ENCODE results near the gene VARS2.
"Not testable (repeated sequence)": the region's sequence is repeated elsewhere in the genome, so short reads cannot be mapped to it uniquely, and the experiment has no call there.

Gene VARS2

DNA sequence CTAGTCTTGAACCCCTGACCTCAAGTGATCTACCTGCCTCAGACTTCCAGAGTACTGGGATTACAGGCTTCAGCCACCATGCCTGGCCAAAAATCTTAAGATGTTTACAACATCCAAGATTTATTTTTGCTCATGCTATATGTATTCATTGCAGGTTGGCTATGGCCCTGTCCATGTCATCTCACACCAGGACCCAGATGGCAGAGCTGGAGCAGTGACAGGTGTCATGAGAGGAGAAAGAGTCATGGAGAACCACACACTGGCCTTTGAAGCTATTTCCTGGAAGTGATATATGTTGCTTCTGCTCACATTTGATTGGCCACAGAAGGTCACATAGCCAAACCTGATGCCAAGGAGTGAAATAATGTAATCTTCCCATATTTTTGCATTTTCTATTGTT, 43.5 kb upstream of the VARS2 start:
- Histone ChIP-seq H4K20me1 (ENCODE audit: insufficient read depth, low read length, poor library complexity, severe bottlenecking) (no peaks in the 10 kb centered on the region), H3K9me3 (ENCODE audit: insufficient read depth, low read depth, low read length) (peaks cover 9% of the 10 kb centered on the region; the same call in 1 of the 2 replicates), H3K4me3 (ENCODE audit: low read length, poor library complexity, severe bottlenecking) (no peak overlapping the region), H2AFZ (ENCODE audit: low read length) (no peak overlapping the region), H3F3A (ENCODE audit: low read depth) (no peaks in the 10 kb centered on the region), H3K9me2 (replicated peaks; ENCODE audit: low read depth, low read length) (no peaks in the 10 kb centered on the region), H3K79me2 (ENCODE audit: insufficient read depth, low read length) (no peaks in the 10 kb centered on the region), H3K9ac (ENCODE audit: low read depth, low read length, poor library complexity, severe bottlenecking) (no peak overlapping the region), H3K36me3 (ENCODE audit: insufficient read depth, low read length) (no peaks in the 10 kb centered on the region), H3K4me2 (ENCODE audit: low read depth, low read length, poor library complexity, severe bottlenecking) (no peak overlapping the region), H3K27me3 (ENCODE audit: insufficient read depth, low read length, poor library complexity, severe bottlenecking) (no peaks in the 10 kb centered on the region), H3K4me1 (ENCODE audit: insufficient read depth, low read length, poor library complexity, severe bottlenecking) (no peaks in the 10 kb centered on the region)
- TF ChIP-seq EZH2phosphoT487 (IDR thresholded peaks at IDR 0.05; ENCODE audit: borderline replicate concordance): no peak
- TF ChIP-seq, protein P1, sequence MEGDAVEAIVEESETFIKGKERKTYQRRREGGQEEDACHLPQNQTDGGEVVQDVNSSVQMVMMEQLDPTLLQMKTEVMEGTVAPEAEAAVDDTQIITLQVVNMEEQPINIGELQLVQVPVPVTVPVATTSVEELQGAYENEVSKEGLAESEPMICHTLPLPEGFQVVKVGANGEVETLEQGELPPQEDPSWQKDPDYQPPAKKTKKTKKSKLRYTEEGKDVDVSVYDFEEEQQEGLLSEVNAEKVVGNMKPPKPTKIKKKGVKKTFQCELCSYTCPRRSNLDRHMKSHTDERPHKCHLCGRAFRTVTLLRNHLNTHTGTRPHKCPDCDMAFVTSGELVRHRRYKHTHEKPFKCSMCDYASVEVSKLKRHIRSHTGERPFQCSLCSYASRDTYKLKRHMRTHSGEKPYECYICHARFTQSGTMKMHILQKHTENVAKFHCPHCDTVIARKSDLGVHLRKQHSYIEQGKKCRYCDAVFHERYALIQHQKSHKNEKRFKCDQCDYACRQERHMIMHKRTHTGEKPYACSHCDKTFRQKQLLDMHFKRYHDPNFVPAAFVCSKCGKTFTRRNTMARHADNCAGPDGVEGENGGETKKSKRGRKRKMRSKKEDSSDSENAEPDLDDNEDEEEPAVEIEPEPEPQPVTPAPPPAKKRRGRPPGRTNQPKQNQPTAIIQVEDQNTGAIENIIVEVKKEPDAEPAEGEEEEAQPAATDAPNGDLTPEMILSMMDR (conservative IDR thresholded peaks at IDR 0.05; ENCODE audit: low read length): no peak

DNA sequence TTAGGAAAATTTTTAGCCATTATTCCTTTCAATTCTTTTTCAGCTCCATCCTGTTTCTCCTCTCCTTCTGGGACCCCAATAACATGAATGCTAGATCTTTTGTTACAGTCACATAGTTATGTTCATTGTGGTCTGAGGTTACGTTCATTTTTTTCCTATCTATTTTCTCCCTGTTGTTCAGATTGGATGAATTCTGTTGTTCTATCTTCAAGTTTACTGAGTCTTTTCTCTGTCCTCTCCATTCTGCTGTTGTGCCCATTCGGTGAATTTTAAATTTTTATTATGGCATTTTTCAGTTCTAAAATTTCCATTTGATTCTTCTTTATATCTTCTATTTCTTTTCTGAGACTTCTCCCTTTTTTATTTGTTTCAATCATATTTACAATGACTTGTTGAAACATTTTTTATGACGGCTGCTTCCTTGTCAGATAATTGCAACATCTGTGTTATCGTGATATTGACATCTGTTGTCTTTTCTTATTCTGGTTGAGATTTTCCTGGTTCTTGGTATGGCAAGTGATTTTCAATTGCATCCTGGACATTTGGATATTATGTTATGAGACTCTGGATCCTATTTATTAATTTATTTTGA, 42.4 kb upstream of the VARS2 start:
- H3K79me2 ChIP-seq (ENCODE audit: insufficient read depth, low read length): no peaks in the 10 kb centered on the region
- H3K9me3 ChIP-seq (ENCODE audit: insufficient read depth, low read depth, low read length): peaks cover 9% of the 10 kb centered on the region; the same call in 1 of the 2 replicates
- H3K4me3 ChIP-seq (ENCODE audit: low read length, poor library complexity, severe bottlenecking): no peak overlapping the region
- H3K36me3 ChIP-seq (ENCODE audit: insufficient read depth, low read length): no peaks in the 10 kb centered on the region
- no peak overlapping the region for H2AFZ ChIP-seq (ENCODE audit: low read length)
- no peaks in the 10 kb centered on the region for H3K27me3 ChIP-seq (ENCODE audit: insufficient read depth, low read length, poor library complexity, severe bottlenecking)
- no peaks in the 10 kb centered on the region for H3K4me1 ChIP-seq (ENCODE audit: insufficient read depth, low read length, poor library complexity, severe bottlenecking)
- H3F3A ChIP-seq (ENCODE audit: low read depth): no peaks in the 10 kb centered on the region
- H3K4me2 ChIP-seq (ENCODE audit: low read depth, low read length, poor library complexity, severe bottlenecking): no peak overlapping the region
- no peak overlapping the region for H3K9ac ChIP-seq (ENCODE audit: low read depth, low read length, poor library complexity, severe bottlenecking)
- H3K9me2 ChIP-seq (replicated peaks; ENCODE audit: low read depth, low read length): no peaks in the 10 kb centered on the region
- H4K20me1 ChIP-seq (ENCODE audit: insufficient read depth, low read length, poor library complexity, severe bottlenecking): no peaks in the 10 kb centered on the region
- TF ChIP-seq, protein P1 (conservative IDR thresholded peaks at IDR 0.05; ENCODE audit: low read length): no peak
- TF ChIP-seq EZH2phosphoT487 (IDR thresholded peaks at IDR 0.05; ENCODE audit: borderline replicate concordance): no peak

DNA sequence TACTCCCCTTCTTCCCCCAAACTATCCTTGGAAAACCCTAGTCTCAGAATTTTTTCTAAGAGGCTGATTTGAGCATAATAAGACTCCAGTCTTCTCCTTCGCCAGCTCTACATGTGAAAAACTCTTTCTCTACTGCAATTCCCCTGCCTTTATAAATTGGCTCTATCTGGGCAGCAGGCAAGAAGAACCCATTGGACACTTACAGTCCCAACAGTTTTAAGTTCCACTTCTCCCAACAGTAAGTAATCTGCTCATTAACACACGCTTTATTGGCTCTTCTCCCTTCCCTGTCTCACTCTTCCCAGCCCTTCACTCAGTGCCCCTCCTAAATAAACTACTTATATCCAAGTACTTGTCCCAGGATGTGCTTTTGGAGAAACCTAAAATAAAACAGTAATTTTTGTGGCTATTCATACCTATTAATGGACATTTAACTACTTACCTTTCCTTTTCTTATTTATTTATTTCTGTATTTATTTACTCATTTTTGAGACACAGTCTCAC, 40.8 kb upstream of the VARS2 start:
- H3K9me3 ChIP-seq (ENCODE audit: insufficient read depth, low read depth, low read length): peaks cover 9% of the 10 kb centered on the region; the same call in 1 of the 2 replicates

DNA sequence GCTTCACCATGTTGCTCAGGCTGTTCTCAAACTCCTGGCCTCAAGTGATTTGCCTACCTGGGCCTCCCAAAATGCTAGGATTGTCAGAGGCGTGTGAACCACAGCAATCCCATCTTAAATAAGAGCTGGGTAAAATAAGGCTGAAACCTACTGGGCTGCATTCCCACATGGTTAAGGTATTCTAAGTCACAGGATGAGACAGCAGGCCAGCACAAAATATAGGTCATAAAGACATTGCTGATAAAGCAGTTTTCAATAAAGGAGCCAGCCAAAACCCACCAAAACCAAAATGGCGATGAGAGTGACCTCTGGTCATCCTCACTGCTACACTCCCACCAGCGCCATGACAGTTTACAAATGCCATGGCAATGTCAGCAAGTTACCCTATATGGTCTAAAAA, 40.2 kb upstream of the VARS2 start:
- not testable (repeated sequence) for H3F3A ChIP-seq (ENCODE audit: low read depth); H3K4me3 ChIP-seq (ENCODE audit: low read length, poor library complexity, severe bottlenecking); H3K4me1 ChIP-seq (ENCODE audit: insufficient read depth, low read length, poor library complexity, severe bottlenecking); H3K9me2 ChIP-seq (replicated peaks; ENCODE audit: low read depth, low read length); H3K4me2 ChIP-seq (ENCODE audit: low read depth, low read length, poor library complexity, severe bottlenecking); H3K9ac ChIP-seq (ENCODE audit: low read depth, low read length, poor library complexity, severe bottlenecking); H3K79me2 ChIP-seq (ENCODE audit: insufficient read depth, low read length); H3K27me3 ChIP-seq (ENCODE audit: insufficient read depth, low read length, poor library complexity, severe bottlenecking); H4K20me1 ChIP-seq (ENCODE audit: insufficient read depth, low read length, poor library complexity, severe bottlenecking); H2AFZ ChIP-seq (ENCODE audit: low read length); H3K9me3 ChIP-seq (ENCODE audit: insufficient read depth, low read depth, low read length); H3K36me3 ChIP-seq (ENCODE audit: insufficient read depth, low read length)

More for the DNA sequence above, 40.8 kb upstream of the VARS2 start:
- H3K9me2 ChIP-seq (replicated peaks; ENCODE audit: low read depth, low read length): no peaks in the 10 kb centered on the region
- H3K27me3 ChIP-seq (ENCODE audit: insufficient read depth, low read length, poor library complexity, severe bottlenecking): no peaks in the 10 kb centered on the region
- no peaks in the 10 kb centered on the region for H3K79me2 ChIP-seq (ENCODE audit: insufficient read depth, low read length)
- peaks cover 4% of the 10 kb centered on the region for H3K4me1 ChIP-seq (ENCODE audit: insufficient read depth, low read length, poor library complexity, severe bottlenecking)
- H2AFZ ChIP-seq (ENCODE audit: low read length): no peak overlapping the region
- no peak overlapping the region for H3K4me3 ChIP-seq (ENCODE audit: low read length, poor library complexity, severe bottlenecking)
- no peak for TF ChIP-seq EZH2phosphoT487 (IDR thresholded peaks at IDR 0.05; ENCODE audit: borderline replicate concordance)
- TF ChIP-seq, protein P1 (conservative IDR thresholded peaks at IDR 0.05; ENCODE audit: low read length): no peak
- H4K20me1 ChIP-seq (ENCODE audit: insufficient read depth, low read length, poor library complexity, severe bottlenecking): no peaks in the 10 kb centered on the region
- no peaks in the 10 kb centered on the region for H3F3A ChIP-seq (ENCODE audit: low read depth)
- H3K4me2 ChIP-seq (ENCODE audit: low read depth, low read length, poor library complexity, severe bottlenecking): no peak overlapping the region
- H3K9ac ChIP-seq (ENCODE audit: low read depth, low read length, poor library complexity, severe bottlenecking): no peak overlapping the region
- no peaks in the 10 kb centered on the region for H3K36me3 ChIP-seq (ENCODE audit: insufficient read depth, low read length)

Measured in Loucy (cell line).